ENCODE data around the gene L3MBTL4. TPM values are rescaled to one million over a fixed set of nuclear protein-coding genes. Genes with fewer than 3 reads are reported as not detected.

L3MBTL4 gene
- polyA plus RNA-seq, 4 donors: 3.6 to 5.9 (median 5.3) TPM

GRCh38 chr18:6009756-6010155, 405.0 kb downstream of the L3MBTL4 start:
- no peak for DNase-seq (ENCODE audit: low read depth in 4 of 4, low spot score in 2 of 4)

GRCh38 chr18:6004683-6005082, 410.0 kb downstream of the L3MBTL4 start:
- DNase-seq (ENCODE audit: low read depth in 4 of 4, low spot score in 2 of 4): no peak

- DNase-seq (ENCODE audit: low read depth in 4 of 4, low spot score in 2 of 4): no peak
Observed at GRCh38 chr18:6004119-6004518, 410.6 kb downstream of the L3MBTL4 start.

GRCh38 chr18:6001867-6002266, 412.8 kb downstream of the L3MBTL4 start:
- DNase-seq (ENCODE audit: low read depth in 4 of 4, low spot score in 2 of 4): no peak

- DNase-seq (ENCODE audit: low read depth in 4 of 4, low spot score in 2 of 4): no peak
Observed at GRCh38 chr18:5998907-5999306, 415.8 kb downstream of the L3MBTL4 start.

- no peak for DNase-seq (ENCODE audit: low read depth in 4 of 4, low spot score in 2 of 4)
Observed at GRCh38 chr18:5998166-5998881, 416.4 kb downstream of the L3MBTL4 start.

GRCh38 chr18:5997361-5997760, 417.4 kb downstream of the L3MBTL4 start:
- no peak for DNase-seq (ENCODE audit: low read depth in 4 of 4, low spot score in 2 of 4)

- no peak for DNase-seq (ENCODE audit: low read depth in 4 of 4, low spot score in 2 of 4)
Observed at GRCh38 chr18:5995626-5996025, 419.1 kb downstream of the L3MBTL4 start.

- DNase-seq (ENCODE audit: low read depth in 4 of 4, low spot score in 2 of 4): no peak
Observed at GRCh38 chr18:5993938-5994337, 420.8 kb downstream of the L3MBTL4 start.

GRCh38 chr18:5992381-5992780, 422.3 kb downstream of the L3MBTL4 start:
- no peak for DNase-seq (ENCODE audit: low read depth in 4 of 4, low spot score in 2 of 4)

- no peak for DNase-seq (ENCODE audit: low read depth in 4 of 4, low spot score in 2 of 4)
Observed at GRCh38 chr18:5987249-5987648, 427.5 kb downstream of the L3MBTL4 start.

GRCh38 chr18:5986257-5986931, 428.3 kb downstream of the L3MBTL4 start:
- no peak for DNase-seq (ENCODE audit: low read depth in 4 of 4, low spot score in 2 of 4)

GRCh38 chr18:5984245-5984644, 430.5 kb downstream of the L3MBTL4 start:
- no peak for DNase-seq (ENCODE audit: low read depth in 4 of 4, low spot score in 2 of 4)

GRCh38 chr18:5983488-5983887, 431.2 kb downstream of the L3MBTL4 start:
- no peak for DNase-seq (ENCODE audit: low read depth in 4 of 4, low spot score in 2 of 4)

GRCh38 chr18:5982332-5982731, 432.4 kb downstream of the L3MBTL4 start:
- DNase-seq (ENCODE audit: low read depth in 4 of 4, low spot score in 2 of 4): no peak

- DNase-seq (ENCODE audit: low read depth in 4 of 4, low spot score in 2 of 4): no peak
Observed at GRCh38 chr18:5980721-5981120, 434.0 kb downstream of the L3MBTL4 start.

- DNase-seq (ENCODE audit: low read depth in 4 of 4, low spot score in 2 of 4): no peak
Observed at GRCh38 chr18:5979971-5980457, 434.7 kb downstream of the L3MBTL4 start.

- DNase-seq (ENCODE audit: low read depth in 4 of 4, low spot score in 2 of 4): no peak
Observed at GRCh38 chr18:5979176-5979888, 435.4 kb downstream of the L3MBTL4 start.

GRCh38 chr18:5977022-5977421, 437.7 kb downstream of the L3MBTL4 start:
- DNase-seq (ENCODE audit: low read depth in 4 of 4, low spot score in 2 of 4): no peak

- DNase-seq (ENCODE audit: low read depth in 4 of 4, low spot score in 2 of 4): no peak
Observed at GRCh38 chr18:5975111-5976002, 439.4 kb downstream of the L3MBTL4 start.
